Astrocyte of the cerebellum (primary cell): ENCODE results near the gene FOXO4.

Source experiments
- DNase-seq: peaks from one replicate; pipeline ENCODE4 v3.0.0-alpha.2; 2011; ENCODE audit warnings: low read depth
- H3K4me3 ChIP-seq: 2 replicates; pipeline ENCODE4 v1.5.1; 2011; ENCODE audit warnings: mild to moderate bottlenecking, low read depth, low read length, moderate library complexity
- in situ Hi-C: cut with HindIII; loops from 2 replicates; pipeline ENCODE4 v1.10.0; 2017; ENCODE audit warnings: low sequenced_read_pairs
- TF ChIP-seq, protein P1 (sequence below): IDR thresholded peaks from 2 replicates; pipeline ENCODE4 v1.5.1; 2012; ENCODE audit warnings: low read length, low read depth, moderate library complexity, mild to moderate bottlenecking; ENCODE audit errors: missing control alignments

The FOXO4 gene

DNA sequence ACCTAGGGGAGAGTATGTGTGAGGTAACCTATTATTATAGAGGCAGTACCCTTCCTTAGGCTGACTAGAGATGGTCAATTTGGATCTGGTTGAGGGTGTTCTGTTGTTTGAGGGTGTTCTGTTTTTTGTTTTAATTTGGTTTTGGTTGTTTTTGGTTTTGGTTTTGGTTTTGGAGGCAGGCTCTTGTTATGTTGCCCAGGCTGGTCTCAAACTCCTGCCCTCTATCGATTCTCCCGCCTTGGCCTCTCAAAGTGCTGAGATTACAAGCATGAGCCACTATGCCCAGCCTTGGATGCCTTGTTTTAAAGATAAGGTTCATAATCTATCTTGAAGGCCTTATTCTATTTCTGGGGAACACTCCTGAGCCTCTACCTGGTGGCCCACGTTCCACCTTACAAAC, 10.0 kb downstream of the FOXO4 start:
- in situ Hi-C loops, result no loop called here
- DNase-seq, result no peak
- no peak overlapping the region for H3K4me3 ChIP-seq
- TF ChIP-seq, protein P1, sequence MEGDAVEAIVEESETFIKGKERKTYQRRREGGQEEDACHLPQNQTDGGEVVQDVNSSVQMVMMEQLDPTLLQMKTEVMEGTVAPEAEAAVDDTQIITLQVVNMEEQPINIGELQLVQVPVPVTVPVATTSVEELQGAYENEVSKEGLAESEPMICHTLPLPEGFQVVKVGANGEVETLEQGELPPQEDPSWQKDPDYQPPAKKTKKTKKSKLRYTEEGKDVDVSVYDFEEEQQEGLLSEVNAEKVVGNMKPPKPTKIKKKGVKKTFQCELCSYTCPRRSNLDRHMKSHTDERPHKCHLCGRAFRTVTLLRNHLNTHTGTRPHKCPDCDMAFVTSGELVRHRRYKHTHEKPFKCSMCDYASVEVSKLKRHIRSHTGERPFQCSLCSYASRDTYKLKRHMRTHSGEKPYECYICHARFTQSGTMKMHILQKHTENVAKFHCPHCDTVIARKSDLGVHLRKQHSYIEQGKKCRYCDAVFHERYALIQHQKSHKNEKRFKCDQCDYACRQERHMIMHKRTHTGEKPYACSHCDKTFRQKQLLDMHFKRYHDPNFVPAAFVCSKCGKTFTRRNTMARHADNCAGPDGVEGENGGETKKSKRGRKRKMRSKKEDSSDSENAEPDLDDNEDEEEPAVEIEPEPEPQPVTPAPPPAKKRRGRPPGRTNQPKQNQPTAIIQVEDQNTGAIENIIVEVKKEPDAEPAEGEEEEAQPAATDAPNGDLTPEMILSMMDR, result no peak

DNA sequence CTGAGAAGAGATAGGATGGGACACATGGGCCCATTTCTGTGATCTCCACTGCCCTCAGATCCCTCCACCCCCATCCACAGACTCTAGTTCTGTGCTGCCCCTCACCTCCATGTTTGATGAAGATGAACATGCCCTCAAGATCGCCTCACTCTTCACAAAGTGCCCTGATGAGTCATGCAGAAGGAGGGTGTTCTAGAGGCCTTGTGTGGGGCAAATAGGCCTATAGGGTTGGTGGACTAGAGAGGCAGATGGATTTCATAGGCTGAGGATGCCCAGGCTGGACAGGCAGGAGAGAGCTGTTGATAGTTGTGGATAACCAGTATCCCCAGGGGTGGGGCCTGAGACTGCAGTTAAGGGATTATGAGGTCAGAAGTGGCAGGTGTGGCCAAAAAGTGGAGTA, 10.8 kb downstream of the FOXO4 start, which contains the start of gene CXorf65:
TSS of gene CXorf65 (minus strand) at position 314 of the 400 bp plus-strand sequence. CDS start at position 130, 184 bp downstream.
- TF ChIP-seq, protein P1, result no peak
- no peak within 1 kb of the TSS for H3K4me3 ChIP-seq
- DNase-seq, result no peak
- in situ Hi-C loops, result no loop called here

DNA sequence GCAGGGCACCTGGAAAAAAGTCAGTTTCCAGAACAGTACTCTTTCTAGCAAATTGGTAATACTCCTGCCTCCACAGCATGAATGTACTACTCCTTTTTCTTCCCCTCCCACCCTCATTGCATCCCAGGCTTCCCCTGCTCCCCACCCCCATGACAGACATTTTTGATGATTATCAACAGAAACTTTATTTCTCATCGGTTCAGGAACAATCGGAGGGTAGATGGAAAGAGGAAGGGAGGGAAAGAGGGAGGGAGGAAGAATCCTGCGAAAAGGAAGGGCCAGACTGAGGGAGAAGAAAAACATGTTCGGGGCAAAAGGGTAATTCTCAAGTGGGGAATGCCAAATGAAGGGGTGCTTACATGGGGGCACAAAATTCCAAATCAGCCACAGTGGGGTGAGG, 11.6 kb downstream of the FOXO4 start:
- no peak for DNase-seq
- H3K4me3 ChIP-seq, result no peak overlapping the region
- TF ChIP-seq, protein P1, result no peak
- in situ Hi-C loops, result no loop called here

DNA sequence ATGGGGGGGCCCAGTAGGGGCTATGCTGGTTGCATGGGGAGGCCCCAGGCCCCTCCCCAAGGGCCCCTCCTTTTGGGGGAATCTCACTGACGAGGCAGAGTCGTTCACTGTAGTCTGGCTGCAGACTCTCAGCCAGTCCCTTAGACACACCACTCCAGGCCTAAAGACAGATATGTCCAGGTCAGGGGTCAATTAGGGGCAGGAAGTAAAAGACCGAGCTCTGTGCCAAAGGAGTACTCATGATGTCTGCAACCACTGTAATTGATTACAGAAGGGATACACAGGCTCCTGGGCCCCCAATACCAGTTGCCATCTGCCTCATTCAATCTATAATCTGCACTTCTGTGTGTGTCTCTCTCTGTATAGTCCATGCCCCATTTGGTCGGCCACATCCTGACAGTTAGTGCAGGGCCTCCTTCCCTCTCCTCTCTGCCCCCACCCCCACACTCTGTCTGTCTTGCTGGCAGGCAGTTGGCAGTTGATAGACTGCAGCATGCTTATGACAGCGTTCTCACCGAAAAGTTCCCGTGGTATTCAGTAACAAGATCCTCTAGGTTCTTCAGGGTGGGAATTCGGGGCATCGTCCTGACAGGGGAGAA, 12.2 kb downstream of the FOXO4 start:
- in situ Hi-C loops, result no loop called here
- DNase-seq, result no peak
- no peak overlapping the region for H3K4me3 ChIP-seq
- TF ChIP-seq, protein P1, result no peak

DNA sequence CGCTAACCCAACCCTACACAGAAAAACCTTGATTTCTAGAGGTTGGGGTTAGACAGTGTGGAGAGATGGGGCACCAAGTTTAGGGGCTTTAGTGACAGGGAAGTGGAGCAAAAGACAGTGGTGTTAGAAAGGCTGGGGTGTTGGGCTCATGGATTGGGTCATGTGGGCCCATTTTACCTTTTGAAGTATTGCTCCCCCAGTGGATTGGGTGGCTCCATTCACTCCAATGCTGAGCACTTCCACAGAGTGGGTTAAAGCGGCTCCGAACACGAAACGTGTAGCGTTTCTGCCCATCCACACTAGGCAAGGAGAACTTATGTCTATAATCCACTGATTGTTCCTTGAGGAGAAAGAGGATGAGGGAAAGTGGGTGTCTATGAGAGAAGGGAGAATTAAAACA, 13.4 kb downstream of the FOXO4 start:
- in situ Hi-C loops, result no loop called here
- no peak overlapping the region for H3K4me3 ChIP-seq
- no peak for DNase-seq
- TF ChIP-seq, protein P1, result no peak

DNA sequence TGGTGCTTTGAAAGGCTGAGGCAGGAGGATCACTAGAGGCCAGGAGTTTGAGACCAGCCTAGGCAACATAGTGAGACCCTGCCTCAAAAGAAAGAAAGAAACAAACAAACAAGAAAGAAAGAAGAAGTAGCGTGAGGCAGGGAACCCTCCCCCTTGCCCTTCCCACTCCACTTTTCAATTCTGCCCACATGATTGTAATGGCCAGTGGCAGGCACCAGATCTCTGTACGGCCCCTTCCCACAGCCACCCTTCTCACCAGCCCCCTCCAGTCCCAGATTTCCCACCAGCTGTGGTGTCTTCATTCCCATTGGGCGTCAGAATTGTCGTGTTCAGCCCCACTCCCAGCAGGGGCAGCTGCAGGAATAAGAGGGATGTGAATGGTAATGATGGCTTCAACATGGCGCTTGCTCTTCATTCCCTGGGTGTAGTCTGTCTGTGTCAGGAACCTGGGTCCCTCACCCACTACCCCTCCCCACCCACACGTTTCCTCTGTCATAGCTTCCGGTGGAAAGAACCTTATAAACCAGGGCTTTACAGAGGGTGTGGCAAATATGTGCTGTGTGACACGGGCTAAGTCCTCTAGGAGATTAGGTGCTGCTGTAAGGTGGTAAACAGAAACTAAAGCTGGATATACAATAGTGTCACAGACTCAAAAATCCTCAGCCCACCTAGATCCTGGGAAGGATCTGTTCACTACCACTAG, 15.6 kb downstream of the FOXO4 start, which contains the start of gene IL2RG:
TSS of gene IL2RG (minus strand) at position 437 of the 703 bp plus-strand sequence. CDS start at position 399, 38 bp downstream.
- H3K4me3 ChIP-seq, result no peak within 1 kb of the TSS
- DNase-seq, result no peak
- TF ChIP-seq, protein P1, result no peak
- in situ Hi-C loops, result no loop called here
